Ishikawa (cell line): ENCODE data around the gene RNF39.

Experiments
- CEBPB ChIP-seq: IDR thresholded peaks from 2 replicates; pipeline ENCODE4 v1.6.1; 2012
- YY1 ChIP-seq: IDR thresholded peaks from 2 replicates; pipeline ENCODE4 v1.6.1; 2012; ENCODE audit warnings: low read depth
- TF ChIP-seq, protein P1 (sequence below): IDR thresholded peaks from 2 replicates; pipeline ENCODE4 v1.6.1; 2012
- TF ChIP-seq, protein P2 (sequence below): IDR thresholded peaks from 2 replicates; pipeline ENCODE4 v1.6.1; 2012

DNA sequence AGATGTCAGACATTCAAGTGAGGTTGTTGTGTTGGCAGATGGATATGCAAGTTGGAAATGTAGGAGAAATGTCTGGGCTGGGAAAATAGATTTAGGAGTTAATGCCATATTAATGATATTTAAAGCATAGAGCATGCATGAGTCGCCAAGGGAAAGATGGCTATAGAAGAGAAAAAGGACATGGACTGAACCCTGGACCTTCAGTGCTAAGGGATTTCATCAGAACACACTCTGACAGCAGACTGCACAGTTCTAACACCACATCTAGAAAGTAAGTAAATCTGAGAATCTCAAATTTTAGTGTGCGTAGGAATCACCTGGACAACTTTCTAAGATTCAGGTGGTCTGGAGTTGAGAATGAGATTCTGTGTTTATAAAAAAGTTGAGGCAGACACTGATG, 31.8 kb downstream of the RNF39 start:
- TF ChIP-seq CEBPB (no peak), YY1 (no peak)
- TF ChIP-seq, protein P1, sequence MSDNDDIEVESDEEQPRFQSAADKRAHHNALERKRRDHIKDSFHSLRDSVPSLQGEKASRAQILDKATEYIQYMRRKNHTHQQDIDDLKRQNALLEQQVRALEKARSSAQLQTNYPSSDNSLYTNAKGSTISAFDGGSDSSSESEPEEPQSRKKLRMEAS: no peak
- TF ChIP-seq, protein P2, sequence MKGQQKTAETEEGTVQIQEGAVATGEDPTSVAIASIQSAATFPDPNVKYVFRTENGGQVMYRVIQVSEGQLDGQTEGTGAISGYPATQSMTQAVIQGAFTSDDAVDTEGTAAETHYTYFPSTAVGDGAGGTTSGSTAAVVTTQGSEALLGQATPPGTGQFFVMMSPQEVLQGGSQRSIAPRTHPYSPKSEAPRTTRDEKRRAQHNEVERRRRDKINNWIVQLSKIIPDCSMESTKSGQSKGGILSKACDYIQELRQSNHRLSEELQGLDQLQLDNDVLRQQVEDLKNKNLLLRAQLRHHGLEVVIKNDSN: no peak
